Panc1 (cell line): Measurements from ENCODE around the gene FKBP2.

Source experiments
- POLR2AphosphoS5 ChIP-seq: IDR thresholded peaks from 2 replicates; pipeline ENCODE4 v1.6.1; 2012; ENCODE audit warnings: mild to moderate bottlenecking, low read depth, low read length, moderate library complexity
- TF ChIP-seq, protein P1 (sequence below): fragments of 450-650 bp; IDR thresholded peaks from 2 replicates; pipeline ENCODE4 v1.5.1; 2017; ENCODE audit warnings: mild to moderate bottlenecking
- TF ChIP-seq, protein P2 (sequence below), 2 experiments: IDR thresholded peaks; 2 replicates each; pipeline ENCODE4 v1.6.1; 2011 to 2012; ENCODE audit warnings: low read depth in 2 of 2, control low read depth in 1 of 2, low read length in 1 of 2, mild to moderate bottlenecking in 1 of 2, moderate library complexity in 1 of 2; ENCODE audit not compliant: insufficient read depth in 1 of 2

DNA sequence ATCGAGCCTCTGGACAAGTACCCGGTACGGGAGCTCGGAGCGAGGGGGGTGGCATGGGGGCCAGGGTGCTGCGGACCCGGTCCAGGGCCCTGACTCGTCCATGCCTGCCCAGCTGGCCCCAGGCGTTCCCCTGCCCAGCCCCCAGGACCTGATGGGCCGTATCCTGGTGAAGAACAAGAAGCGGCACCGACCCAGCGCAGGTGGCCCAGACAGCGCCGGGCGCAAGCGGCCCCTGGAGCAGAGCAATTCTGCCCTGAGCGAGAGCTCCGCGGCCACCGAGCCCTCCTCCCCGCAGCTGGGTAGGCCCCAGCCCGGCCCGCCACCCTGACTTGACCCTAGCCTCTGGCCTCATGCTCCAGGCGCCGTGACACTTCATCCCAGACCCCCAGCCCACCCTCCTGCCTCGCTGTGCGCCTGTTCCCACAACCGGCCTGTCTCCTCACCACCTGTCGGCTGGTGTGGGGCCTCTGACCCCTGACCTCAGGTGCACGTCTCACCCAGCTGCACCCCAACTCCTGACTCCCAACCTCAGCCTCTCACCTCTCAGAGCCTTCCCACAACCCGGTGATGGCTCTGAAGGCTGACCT is 18.1 kb downstream of the FKBP2 start:
- TF ChIP-seq POLR2AphosphoS5: no peak
- TF ChIP-seq, protein P1, sequence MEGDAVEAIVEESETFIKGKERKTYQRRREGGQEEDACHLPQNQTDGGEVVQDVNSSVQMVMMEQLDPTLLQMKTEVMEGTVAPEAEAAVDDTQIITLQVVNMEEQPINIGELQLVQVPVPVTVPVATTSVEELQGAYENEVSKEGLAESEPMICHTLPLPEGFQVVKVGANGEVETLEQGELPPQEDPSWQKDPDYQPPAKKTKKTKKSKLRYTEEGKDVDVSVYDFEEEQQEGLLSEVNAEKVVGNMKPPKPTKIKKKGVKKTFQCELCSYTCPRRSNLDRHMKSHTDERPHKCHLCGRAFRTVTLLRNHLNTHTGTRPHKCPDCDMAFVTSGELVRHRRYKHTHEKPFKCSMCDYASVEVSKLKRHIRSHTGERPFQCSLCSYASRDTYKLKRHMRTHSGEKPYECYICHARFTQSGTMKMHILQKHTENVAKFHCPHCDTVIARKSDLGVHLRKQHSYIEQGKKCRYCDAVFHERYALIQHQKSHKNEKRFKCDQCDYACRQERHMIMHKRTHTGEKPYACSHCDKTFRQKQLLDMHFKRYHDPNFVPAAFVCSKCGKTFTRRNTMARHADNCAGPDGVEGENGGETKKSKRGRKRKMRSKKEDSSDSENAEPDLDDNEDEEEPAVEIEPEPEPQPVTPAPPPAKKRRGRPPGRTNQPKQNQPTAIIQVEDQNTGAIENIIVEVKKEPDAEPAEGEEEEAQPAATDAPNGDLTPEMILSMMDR: no peak
- TF ChIP-seq, protein P2, sequence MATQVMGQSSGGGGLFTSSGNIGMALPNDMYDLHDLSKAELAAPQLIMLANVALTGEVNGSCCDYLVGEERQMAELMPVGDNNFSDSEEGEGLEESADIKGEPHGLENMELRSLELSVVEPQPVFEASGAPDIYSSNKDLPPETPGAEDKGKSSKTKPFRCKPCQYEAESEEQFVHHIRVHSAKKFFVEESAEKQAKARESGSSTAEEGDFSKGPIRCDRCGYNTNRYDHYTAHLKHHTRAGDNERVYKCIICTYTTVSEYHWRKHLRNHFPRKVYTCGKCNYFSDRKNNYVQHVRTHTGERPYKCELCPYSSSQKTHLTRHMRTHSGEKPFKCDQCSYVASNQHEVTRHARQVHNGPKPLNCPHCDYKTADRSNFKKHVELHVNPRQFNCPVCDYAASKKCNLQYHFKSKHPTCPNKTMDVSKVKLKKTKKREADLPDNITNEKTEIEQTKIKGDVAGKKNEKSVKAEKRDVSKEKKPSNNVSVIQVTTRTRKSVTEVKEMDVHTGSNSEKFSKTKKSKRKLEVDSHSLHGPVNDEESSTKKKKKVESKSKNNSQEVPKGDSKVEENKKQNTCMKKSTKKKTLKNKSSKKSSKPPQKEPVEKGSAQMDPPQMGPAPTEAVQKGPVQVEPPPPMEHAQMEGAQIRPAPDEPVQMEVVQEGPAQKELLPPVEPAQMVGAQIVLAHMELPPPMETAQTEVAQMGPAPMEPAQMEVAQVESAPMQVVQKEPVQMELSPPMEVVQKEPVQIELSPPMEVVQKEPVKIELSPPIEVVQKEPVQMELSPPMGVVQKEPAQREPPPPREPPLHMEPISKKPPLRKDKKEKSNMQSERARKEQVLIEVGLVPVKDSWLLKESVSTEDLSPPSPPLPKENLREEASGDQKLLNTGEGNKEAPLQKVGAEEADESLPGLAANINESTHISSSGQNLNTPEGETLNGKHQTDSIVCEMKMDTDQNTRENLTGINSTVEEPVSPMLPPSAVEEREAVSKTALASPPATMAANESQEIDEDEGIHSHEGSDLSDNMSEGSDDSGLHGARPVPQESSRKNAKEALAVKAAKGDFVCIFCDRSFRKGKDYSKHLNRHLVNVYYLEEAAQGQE (IDR thresholded peaks at IDR 0.05; ENCODE audit: insufficient read depth in 1 of 2, low read depth in 2 of 2, low read length in 1 of 2): no peak
